Cardiac septum (tissue), 1 donor: ENCODE results near the gene STX4. TPM values are rescaled to one million over a fixed set of nuclear protein-coding genes. Genes with fewer than 3 reads are reported as not detected.

Source experiments
- DNase-seq: peaks from one replicate; pipeline ENCODE4 v3.0.0-alpha.2; 2020; ENCODE audit warnings: low spot score
- intact Hi-C: fragments of 100-400 bp; cut with DNase I; formaldehyde crosslinking; loops from one replicate; pipeline ENCODE4 v1.14.0; 2022
- total RNA-seq: library from RNA; stranded (reverse); fragmentation: NEBNext Ultra II Directional; extraction: Animal tissue kit (Norgen Biotek cat#: 25700); gene quantifications from one replicate; pipeline ENCODE4 v1.2.1, GENCODE V29; 2021
- donor health status: DM: no; HTN: no; CAD: no.

Gene STX4
- total RNA-seq, 1 donor from 2014 or later = 41.1 TPM

GRCh38 chr16:31079342-31079944 lies 46.1 kb downstream of the STX4 start:
- no peak for DNase-seq
- intact Hi-C loops = loop anchor here (5.0 kb wide), 1 partner anchor 92 kb away; the partner anchor contains the start of gene HSD3B7

DNA sequence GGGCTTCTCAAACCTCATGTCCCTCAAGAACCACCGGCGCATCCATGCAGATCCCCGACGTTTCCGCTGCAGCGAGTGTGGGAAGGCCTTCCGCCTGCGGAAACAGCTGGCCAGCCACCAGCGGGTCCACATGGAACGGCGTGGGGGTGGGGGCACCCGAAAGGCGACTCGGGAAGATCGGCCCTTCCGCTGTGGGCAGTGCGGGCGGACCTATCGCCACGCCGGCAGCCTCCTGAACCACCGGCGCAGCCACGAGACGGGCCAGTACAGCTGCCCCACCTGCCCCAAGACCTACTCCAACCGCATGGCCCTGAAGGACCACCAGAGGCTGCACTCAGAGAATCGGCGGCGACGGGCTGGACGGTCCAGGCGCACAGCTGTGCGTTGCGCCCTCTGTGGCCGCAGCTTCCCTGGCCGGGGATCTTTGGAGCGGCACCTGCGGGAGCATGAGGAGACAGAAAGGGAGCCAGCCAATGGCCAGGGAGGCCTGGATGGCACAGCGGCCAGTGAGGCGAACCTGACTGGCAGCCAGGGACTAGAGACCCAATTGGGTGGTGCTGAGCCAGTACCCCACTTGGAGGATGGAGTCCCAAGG lies 46.8 kb downstream of the STX4 start:
- intact Hi-C loops = no loop called here
- DNase-seq = no peak

GRCh38 chr16:31080756-31081419 lies 47.5 kb downstream of the STX4 start:
- DNase-seq = no peak
- intact Hi-C loops = no loop called here

GRCh38 chr16:31081428-31082351 lies 48.3 kb downstream of the STX4 start:
- no peak for DNase-seq
- intact Hi-C loops = no loop called here

GRCh38 chr16:31082368-31083045 lies 49.1 kb downstream of the STX4 start:
- no peak for DNase-seq

GRCh38 chr16:31083081-31083480 lies 49.7 kb downstream of the STX4 start:
- no peak for DNase-seq
- intact Hi-C loops = no loop called here

More at GRCh38 chr16:31082368-31083045, 49.1 kb downstream of the STX4 start:
- intact Hi-C loops = no loop called here

DNA sequence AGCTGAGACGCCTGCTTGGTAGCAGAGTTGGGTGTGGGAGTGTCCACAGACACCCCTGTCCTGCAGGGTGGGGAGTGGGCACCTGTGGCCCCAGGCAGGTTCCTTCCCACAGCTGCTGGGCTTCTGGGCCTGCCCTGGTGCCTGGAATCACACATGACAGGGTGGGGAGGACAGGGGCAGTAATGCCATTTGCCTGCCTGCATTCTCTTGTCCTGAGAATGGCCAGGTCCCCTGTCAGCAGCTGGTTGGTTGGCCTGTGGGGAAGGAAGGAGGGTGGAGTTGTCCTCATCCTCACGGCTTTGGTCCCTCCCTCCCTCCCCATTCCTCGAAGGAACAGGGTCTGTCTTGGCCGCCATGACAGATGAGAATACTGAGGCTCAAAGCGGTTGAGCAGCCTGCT lies 50.2 kb downstream of the STX4 start:
- no peak for DNase-seq
- intact Hi-C loops = no loop called here

DNA sequence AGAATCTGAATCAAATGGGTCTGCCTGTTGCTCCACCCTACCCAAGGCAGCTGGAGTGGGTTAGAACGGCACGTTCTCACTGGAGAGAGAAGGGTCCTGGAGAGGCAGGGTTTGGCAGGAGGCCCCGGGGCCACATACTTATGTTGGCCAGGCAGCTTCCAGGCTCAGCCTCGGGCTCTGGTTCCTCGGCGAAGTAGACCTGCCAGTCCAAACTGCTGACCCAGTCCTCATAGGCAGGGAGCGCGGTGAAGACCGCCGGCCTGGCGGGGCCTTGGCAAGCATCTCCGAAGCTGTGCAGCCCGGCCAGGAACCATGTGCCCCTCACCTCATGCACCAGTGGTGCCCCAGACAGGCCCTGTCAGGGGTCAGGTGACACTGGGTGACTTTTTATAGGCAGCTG lies 50.6 kb downstream of the STX4 start:
- no peak for DNase-seq
- intact Hi-C loops = no loop called here

DNA sequence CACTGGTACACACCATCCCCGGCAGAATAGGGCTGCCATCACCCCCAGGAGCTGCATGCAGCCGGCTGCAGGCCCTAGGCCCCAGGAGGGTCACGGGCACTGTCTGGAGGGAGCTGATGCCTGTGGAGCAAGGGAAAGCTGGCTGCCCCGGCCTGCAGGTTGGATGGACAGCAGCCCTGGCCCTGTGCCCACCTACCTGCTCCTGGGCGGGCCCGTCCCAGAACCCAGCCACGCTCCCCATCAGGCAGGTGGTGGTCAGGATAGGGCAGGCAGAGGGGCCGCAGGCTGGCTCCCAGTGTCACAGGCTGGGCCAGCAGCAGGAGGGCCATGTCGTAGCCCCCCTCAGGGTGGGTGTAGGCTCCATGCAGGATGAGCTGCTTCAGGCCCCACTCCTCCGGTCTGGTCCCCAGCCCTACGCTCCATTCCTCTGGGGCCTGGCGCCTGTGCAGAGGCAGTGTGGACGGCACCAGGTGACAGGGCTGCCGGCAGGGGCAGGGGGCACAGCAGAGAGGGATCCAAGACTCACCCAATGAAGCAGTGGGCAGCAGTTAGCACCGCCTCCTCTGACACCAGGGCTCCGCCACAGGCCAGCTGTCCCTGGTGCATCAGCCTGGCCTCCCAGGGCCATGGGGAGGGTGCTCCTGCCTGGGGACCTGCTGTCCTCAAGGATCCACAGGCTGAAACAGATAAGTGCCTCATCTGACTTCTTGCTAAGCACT lies 51.4 kb downstream of the STX4 start:
- DNase-seq = no peak
- intact Hi-C loops = no loop called here

- intact Hi-C loops = no loop called here
- DNase-seq = no peak
Observed at GRCh38 chr16:31085411-31085810, 52.1 kb downstream of the STX4 start.

GRCh38 chr16:31085873-31086628 lies 52.7 kb downstream of the STX4 start:
- no peak for DNase-seq
- intact Hi-C loops = no loop called here

- intact Hi-C loops = no loop called here
- no peak for DNase-seq
Observed at GRCh38 chr16:31086629-31086906, 53.2 kb downstream of the STX4 start.

- intact Hi-C loops = no loop called here
- no peak for DNase-seq
Observed at GRCh38 chr16:31087481-31087880, 54.1 kb downstream of the STX4 start.

GRCh38 chr16:31087971-31088370 lies 54.6 kb downstream of the STX4 start:
- intact Hi-C loops = no loop called here
- no peak for DNase-seq

- intact Hi-C loops = no loop called here
- DNase-seq = no peak
Observed at GRCh38 chr16:31088459-31089183, 55.3 kb downstream of the STX4 start, which contains the start of gene PRSS53. PRSS53 (minus strand) TSS chr16:31088943; CDS start chr16:31088809, 134 bp downstream.

DNA sequence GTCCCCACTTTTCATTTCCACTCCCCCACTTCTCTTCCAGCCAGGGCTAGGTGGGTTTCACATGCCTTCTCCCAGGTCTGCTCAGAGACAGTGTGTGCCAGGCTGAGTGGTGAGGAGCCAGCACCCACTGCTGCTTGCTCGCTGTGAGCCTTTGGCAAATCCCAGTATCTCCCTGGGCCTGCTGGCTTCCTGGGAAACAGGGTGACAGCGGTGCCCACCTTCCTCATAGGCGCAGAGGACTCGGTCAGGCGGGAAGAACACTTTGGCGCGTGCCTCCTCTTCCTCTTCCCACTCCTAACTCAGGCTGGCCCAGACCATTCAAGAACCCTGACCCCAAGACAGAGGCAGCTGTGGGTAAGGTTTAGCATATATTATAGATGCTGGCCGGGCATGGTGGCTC lies 55.8 kb downstream of the STX4 start:
- intact Hi-C loops = no loop called here
- DNase-seq = no peak
